Measurements from ENCODE around the gene TMPRSS11E.
A peak's percentile ranks its signal among the peaks of the same experiment; 100 is the strongest.
"Not testable (repeated sequence)": the region's sequence is repeated elsewhere in the genome, so short reads cannot be mapped to it uniquely, and the experiment has no call there.

TMPRSS11E gene

GRCh38 chr4:68463796-68464195, 16.5 kb downstream of the TMPRSS11E start:
- DNase-seq: no peak

DNA sequence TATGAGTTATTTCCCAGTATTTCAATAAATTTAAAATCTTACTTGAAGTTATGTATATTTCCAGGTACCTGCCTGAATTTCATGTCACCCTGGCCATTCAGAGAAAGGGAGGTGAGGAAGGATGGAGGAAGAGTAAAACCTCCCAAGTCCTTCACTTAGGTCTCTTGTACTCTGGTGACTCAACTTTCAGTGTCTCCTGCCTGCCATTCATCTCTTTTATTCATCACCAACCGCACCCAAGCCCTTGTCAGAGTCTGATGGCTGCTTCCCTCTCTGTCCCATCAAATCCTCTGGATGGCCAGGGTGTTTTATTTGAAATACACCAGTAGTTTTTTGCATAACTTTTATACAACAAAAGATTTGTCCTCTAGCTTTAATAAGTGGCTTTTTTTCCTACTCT, 17.8 kb downstream of the TMPRSS11E start:
- DNase-seq: no peak

- no peak for DNase-seq
Observed at GRCh38 chr4:68466185-68466584, 18.9 kb downstream of the TMPRSS11E start.

DNA sequence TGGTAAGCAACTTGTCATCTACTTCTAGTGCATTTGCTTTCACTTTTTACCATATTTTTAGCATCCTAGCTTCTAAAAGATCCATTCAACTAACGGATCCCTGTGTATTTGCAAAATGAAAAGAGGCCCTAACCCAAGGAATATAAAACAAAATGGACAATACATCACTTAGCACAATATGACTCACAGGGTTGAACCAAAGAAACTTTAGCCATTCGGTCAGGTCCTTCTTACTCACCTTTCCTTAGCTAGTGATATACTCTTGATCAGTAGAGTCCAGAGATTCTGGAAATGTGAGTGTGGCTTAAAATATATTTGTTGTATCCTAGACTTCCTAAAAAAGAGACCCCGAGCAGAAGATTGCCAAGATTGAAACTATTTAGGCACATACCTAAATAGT, 19.5 kb downstream of the TMPRSS11E start:
- DNase-seq: no peak

DNA sequence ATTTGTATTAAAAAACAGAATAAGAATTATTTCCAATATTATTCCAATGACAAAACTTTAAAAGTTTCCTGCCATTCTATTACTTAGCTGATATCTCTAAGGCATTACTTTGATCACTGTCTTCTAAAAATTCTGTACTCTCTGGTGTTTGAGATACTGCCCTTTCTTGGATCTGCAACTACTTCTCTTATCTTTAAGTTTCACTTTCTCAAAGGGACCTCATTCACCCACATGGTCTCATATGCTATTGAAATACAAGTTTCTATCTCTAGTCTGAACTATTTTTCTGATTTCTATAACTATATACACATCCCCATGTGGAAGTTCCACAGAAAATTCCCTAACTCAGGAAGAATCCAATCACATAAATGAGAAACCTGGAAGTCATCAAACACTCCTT, 22.2 kb downstream of the TMPRSS11E start:
- DNase-seq: no peak

- DNase-seq: no peak
Observed at GRCh38 chr4:68476191-68476590, 28.9 kb downstream of the TMPRSS11E start.

DNA sequence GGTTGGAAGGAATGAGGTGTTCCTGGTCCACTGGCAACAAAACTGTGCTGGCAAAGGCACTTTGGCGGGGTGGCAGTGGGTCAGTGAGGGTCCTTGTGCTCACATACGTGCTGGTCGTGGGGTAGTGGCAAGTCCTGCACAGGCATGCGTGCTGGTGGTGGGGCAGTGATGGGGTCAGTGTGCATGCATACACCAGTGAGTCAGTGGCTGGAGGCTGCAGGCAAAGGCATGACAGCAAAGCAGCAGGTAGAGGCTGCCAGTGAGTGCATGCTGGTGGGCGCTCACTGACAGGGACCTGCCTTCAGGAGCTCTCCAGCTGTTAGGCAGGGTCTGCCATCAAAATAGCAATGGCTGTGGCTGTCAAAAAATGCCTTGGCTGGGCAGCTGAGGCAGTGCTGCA, 42.1 kb downstream of the TMPRSS11E start:
- no peak for DNase-seq

DNA sequence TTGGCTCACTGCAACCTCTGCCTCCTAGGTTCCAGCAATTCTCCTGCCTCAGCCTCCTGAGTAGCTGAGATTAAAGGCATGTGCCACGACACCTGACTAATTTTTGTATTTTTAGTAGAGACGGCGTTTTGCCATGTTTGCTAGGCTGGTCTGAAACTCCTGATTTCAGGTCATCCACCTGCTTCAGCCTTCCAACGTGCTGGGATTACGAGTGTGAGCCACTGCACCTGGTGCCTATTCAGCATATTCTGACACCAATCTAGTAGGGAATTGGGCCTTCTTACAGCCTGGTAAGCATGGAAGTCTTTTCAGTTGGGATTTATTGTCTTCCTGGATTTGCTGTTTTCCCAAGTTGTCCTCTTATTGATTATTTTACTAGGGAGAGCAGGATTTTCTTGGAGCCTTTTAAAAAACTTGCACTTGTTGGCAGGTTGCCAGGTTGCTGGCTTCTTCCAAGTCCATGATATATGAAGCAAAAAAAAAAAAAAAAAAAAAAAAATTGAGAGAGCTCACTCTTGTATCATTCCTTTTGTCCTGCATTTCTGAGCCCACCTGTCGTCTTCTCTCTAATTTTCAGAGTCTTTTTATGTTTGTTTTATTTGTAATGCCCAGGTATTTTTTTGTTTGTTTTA, 43.7 kb downstream of the TMPRSS11E start:
- no peak for DNase-seq

DNA sequence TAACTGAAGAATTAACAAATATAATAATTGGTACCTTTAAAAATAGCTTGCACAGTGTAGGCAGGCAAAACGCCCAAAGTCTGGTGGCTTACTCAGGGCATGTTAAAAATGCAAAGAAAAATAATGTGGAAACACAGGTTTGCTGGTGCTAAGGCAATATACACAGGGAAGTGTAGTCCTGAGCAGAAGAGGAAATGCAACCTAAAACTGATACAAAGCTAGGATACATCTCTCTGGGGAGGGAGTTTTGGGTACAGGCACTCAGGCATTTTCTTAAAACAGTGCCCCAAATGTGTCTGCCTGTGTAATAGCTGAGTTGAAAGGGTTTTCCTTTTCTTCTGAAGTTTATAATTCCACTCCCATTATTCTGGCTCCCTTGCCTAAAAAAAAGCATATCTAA, 47.4 kb downstream of the TMPRSS11E start:
- no peak for DNase-seq

DNA sequence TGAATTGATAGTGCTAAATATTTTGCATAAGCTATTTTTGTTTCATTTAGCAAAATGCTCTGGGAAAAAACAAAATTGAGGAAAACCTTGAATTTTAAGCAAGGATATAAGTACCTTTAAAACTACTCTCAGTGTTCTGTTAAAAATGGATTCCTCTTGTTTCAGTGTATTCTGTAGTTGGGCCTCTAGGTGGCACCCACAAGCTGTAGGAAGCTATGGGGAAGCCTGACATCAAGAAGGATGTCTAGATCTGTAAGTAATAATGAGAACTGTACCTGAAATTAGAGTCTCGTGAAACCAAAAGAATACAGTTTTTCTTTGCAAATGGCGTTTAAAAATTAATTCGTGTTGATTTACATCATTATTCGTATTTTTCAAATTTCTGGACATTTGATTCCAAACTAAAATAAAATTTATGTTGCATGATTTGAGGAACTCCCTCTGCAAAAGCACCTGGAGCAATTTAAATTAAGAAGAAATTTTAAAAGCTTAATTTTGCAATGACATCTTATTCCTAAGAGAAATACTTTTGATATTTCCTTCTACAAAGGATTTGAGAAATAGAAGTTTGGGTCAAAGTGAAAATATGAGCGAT, 51.2 kb downstream of the TMPRSS11E start:
- DNase-seq: peak; percentile 63

DNA sequence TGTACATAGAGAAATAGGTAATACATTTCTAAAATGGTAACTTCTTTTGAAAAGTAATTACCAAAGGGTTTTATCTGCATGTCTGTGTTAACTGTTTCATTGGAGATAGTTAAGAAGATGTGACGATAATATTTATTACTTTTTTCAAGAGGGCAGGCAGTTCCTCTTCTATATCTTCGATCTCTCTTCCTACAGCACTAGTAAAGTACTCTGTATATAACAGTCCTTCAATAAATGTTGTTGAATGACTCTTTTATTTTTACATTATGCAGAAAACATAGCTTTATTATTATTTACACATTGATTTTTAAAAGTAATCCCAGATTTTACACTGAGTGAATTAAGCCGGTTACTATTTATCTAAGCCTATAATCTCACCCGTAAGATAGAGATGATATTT, 51.8 kb downstream of the TMPRSS11E start:
- no peak for DNase-seq

GRCh38 chr4:68503462-68503861, 56.2 kb downstream of the TMPRSS11E start:
- DNase-seq: not testable (repeated sequence)

GRCh38 chr4:68504836-68505235, 57.6 kb downstream of the TMPRSS11E start:
- DNase-seq: not testable (repeated sequence)

DNA sequence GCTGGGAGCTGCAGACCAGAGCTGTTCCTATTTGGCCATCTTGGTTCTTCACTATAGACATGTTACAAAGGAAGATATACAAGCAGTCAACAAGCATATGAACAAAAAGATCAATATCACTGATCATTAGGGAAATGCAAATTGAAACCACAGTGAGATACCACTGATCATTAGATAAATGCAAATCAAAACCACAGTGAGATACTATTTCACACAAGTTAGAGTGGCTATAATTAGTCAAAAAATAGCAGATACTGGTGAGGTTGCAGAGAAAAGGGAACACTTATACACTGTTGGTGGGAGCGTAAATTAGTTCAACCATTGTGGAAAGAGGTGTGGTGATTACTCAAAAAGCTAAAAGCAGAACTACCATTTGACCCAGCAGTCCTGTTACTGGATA, 58.2 kb downstream of the TMPRSS11E start:
- not testable (repeated sequence) for DNase-seq

- DNase-seq: no peak
Observed at GRCh38 chr4:68518889-68519288, 71.6 kb downstream of the TMPRSS11E start.

DNA sequence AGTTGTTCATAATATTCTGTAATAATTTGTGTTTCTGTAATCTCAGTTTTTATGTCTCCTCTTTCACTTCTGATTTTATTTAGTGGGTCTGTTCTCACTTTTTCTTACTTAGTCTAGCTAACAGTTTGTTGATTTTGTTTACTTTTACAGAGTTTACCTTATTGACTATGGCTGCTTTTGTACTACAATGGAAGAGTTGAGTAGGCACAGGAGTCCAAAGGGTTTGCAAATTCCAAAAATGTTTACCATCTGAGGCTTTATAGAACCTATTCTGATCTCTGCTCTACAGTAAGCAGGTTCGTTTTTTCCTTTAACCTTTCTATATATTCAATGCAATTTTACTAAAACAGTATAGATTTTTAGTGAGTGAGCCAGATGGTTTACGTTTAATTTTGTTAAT, 73.7 kb downstream of the TMPRSS11E start:
- DNase-seq: no peak

DNA sequence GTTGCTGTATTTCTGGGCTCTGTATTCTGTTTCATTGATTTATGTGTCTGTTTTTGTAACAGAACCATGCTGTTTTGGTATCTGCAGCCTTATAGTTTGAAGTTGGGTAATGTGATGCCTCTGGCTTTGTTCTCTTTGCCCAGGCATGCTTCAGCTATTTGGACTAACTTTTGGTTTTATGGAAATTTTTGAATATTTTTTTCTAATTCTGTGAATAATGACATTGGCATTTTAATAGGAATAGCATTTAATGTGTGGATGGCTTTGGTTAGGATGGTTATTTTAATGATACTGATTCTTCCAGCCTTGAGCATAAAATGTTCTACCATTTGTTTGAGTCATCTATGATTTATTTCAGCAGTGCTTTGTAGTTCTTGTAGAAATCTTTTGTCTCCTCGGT, 75.0 kb downstream of the TMPRSS11E start:
- not testable (repeated sequence) for DNase-seq

DNA sequence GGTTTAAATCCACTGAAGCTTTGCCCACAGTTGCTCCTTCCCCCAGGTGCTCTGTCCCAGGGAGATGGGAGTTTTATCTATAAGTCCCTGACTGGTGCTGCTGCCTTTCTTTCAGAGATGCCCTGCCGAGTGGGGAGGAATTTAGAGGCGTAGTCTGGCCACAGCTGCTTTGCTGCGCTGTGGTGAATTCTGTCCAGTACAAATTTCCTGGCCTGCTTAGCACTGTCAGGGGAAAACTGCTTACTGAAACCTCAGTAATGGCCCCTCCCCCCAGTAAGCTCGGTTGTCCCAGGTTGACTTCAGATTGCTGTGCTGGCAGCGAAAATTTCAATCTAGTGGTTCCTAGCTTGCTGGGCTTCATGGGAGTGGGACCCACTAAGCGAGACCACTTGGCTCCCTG, 88.7 kb downstream of the TMPRSS11E start:
- peak; percentile 4 for DNase-seq

DNA sequence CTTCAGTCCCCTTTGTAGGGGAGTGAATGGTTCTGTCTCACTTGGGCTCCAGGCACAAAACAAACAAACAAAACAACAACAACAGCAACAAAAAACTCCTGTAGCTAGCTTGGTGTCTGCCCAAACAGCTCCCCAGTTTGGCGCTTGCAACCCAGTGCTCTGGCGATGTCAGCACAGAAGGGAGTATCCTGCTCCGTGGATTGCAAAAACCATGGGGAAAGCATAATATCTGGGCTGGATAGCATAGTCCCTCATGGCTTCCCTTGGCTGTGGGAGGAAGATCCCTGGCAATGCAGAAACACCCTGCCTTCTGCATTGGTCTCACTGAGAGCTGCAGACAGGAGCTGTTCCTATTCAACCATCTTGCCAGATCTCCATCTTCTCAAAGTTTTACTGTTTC, 89.1 kb downstream of the TMPRSS11E start:
- DNase-seq: no peak

GRCh38 chr4:68542742-68543141, 95.5 kb downstream of the TMPRSS11E start:
- not testable (repeated sequence) for DNase-seq
